Measurements from ENCODE around the gene HIVEP3. TPM values are rescaled to one million over a fixed set of nuclear protein-coding genes. Genes with fewer than 3 reads are reported as not detected.

Gene HIVEP3
- polyA plus RNA-seq, 1 donor (not counting 4 experiments of a cell fraction or from before 2014, with no cell fraction given) = 1.1 TPM

DNA sequence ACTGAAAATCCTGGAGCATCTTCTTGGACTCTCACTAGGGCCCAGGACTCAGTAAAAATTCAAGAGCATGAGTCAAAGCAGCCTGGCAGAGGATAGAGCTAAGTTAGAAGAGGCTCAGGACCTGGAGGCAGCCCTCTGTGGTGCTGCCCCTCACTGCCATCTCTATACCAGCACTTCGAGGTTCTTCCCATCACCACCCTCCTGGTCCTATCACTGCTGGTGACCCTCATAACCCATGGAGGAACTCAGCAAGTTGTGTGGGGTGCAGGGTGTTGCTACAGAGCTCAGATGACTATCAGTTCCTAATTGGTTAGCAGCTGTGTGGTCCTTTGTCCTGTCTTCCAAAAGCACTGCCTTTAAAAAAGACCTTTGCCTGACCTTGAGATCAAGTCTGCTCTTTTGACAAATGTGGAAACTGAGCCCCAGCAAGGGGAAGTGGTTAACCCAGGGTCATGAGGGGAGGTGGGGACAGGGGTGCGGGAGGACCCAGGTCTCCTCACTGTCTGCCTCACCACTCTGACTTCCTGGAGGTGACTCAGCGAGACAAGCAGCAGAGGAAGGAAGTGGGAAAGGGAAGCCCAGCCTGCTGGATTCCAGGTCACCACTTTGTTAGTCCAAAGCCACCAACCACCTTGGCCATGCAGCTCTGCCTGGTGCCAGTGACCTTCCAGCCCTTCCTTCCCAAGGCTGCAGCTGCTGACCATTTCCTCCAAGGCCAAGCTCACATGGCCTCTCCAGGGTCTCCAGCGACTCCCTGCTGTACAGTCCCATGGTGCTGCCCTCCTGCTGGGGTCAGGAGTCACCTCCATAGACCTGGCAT is 234.8 kb downstream of the HIVEP3 start:
- no peaks in the 10 kb centered on the region for H3K9me1 ChIP-seq (ENCODE audit: control insufficient read depth, extremely low read depth, insufficient read depth, low read length)
- no peak overlapping the region for H3K27ac ChIP-seq (ENCODE audit: control insufficient read depth, insufficient read depth, low read length)
- H4K20me1 ChIP-seq (ENCODE audit: control insufficient read depth, extremely low read depth, insufficient read depth, low read length) = no peaks in the 10 kb centered on the region
- FAIRE-seq (peak; percentile 89), DNase-seq (ENCODE audit: low read depth, low spot score) (no peak)
- peak overlapping the region; percentile 33 for H3K4me2 ChIP-seq (ENCODE audit: control insufficient read depth, extremely low read depth, insufficient read depth, low read depth, low read length)
- no peaks in the 10 kb centered on the region for H3K36me3 ChIP-seq (ENCODE audit: control insufficient read depth in 2 of 2, extremely low read depth in 1 of 2, insufficient read depth in 2 of 2, low read length in 2 of 2)
- H3K4me1 ChIP-seq (ENCODE audit: control insufficient read depth, extremely low read depth, insufficient read depth, low read length) = peaks cover 49% of the 10 kb centered on the region
- TF ChIP-seq, protein P1, sequence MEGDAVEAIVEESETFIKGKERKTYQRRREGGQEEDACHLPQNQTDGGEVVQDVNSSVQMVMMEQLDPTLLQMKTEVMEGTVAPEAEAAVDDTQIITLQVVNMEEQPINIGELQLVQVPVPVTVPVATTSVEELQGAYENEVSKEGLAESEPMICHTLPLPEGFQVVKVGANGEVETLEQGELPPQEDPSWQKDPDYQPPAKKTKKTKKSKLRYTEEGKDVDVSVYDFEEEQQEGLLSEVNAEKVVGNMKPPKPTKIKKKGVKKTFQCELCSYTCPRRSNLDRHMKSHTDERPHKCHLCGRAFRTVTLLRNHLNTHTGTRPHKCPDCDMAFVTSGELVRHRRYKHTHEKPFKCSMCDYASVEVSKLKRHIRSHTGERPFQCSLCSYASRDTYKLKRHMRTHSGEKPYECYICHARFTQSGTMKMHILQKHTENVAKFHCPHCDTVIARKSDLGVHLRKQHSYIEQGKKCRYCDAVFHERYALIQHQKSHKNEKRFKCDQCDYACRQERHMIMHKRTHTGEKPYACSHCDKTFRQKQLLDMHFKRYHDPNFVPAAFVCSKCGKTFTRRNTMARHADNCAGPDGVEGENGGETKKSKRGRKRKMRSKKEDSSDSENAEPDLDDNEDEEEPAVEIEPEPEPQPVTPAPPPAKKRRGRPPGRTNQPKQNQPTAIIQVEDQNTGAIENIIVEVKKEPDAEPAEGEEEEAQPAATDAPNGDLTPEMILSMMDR (optimal IDR thresholded peaks at IDR 0.05 in 1 of 3, IDR thresholded peaks at IDR 0.05 in 1 of 3, conservative IDR thresholded peaks at IDR 0.05 in 1 of 3; ENCODE audit: extremely low read depth in 1 of 3, insufficient read depth in 2 of 3, low read length in 3 of 3) = no peak
- no peak for TF ChIP-seq EZH2 (IDR thresholded peaks at IDR 0.05; ENCODE audit: low read length)
- no peak overlapping the region for H2AFZ ChIP-seq (ENCODE audit: control insufficient read depth, low read length)
- H3K27me3 ChIP-seq (ENCODE audit: control insufficient read depth, extremely low read depth, insufficient read depth, low read length) = no peaks in the 10 kb centered on the region
- no peaks in the 10 kb centered on the region for H3K9me3 ChIP-seq (ENCODE audit: control insufficient read depth, low read depth, low read length)
- no peaks in the 10 kb centered on the region for H3K79me2 ChIP-seq (ENCODE audit: control insufficient read depth, insufficient read depth, low read length)
- H3K4me3 ChIP-seq (ENCODE audit: control insufficient read depth in 2 of 3, extremely low read depth in 1 of 3, insufficient read depth in 2 of 3, low read depth in 1 of 3, low read length in 3 of 3) = no peak overlapping the region
- no peak overlapping the region for H3K9ac ChIP-seq (ENCODE audit: control insufficient read depth, extremely low read depth, insufficient read depth, low read length)
- dilution Hi-C loops (cut with MboI; ENCODE audit: extremely low pct_ligation_motif_present, low sequenced_read_pairs) = no loop called here

DNA sequence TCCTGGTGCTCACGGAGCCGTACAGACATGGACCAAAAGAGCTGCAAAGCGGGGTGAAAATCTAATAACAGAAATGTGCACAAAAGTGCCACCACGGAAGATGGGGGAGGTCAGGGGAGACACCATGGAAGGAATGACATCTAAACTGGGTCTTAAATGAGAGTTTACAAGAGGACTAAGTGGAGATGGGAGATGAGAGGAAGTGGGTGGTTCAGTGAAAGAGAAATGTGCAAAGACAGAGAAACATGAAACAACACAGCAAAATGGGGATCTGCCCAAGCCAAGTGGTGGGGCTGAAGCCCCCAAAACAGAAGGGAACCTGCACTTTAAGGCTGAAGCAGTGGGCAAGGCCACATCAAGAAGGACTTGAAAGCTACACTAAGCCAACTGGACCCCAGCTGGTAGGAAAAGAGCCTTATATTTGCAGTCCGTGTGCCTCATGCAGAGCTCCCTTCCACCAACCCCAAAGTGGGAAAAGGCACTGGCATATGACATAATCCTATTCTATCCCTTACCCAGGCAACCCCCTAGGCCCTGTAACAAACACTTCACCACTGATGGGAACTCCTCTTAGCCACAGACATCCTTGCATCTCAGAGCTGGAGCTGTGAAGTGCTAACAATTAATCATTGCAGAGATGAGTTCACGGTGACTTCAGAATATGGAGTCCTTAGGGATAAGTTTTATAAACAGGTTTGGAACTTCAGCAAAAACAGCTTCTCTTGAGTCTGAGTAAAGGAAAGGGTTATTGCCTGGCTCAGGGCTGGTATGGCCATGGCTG is 235.7 kb downstream of the HIVEP3 start:
- H3K27ac ChIP-seq (ENCODE audit: control insufficient read depth, insufficient read depth, low read length) = no peak overlapping the region
- no peaks in the 10 kb centered on the region for H3K9me1 ChIP-seq (ENCODE audit: control insufficient read depth, extremely low read depth, insufficient read depth, low read length)
- no peaks in the 10 kb centered on the region for H3K27me3 ChIP-seq (ENCODE audit: control insufficient read depth, extremely low read depth, insufficient read depth, low read length)
- no peaks in the 10 kb centered on the region for H3K79me2 ChIP-seq (ENCODE audit: control insufficient read depth, insufficient read depth, low read length)
- H2AFZ ChIP-seq (ENCODE audit: control insufficient read depth, low read length) = no peak overlapping the region
- no peak overlapping the region for H3K9ac ChIP-seq (ENCODE audit: control insufficient read depth, extremely low read depth, insufficient read depth, low read length)
- H3K4me1 ChIP-seq (ENCODE audit: control insufficient read depth, extremely low read depth, insufficient read depth, low read length) = peaks cover 58% of the 10 kb centered on the region
- no peak for TF ChIP-seq EZH2 (IDR thresholded peaks at IDR 0.05; ENCODE audit: low read length)
- TF ChIP-seq, protein P1 (optimal IDR thresholded peaks at IDR 0.05 in 1 of 3, IDR thresholded peaks at IDR 0.05 in 1 of 3, conservative IDR thresholded peaks at IDR 0.05 in 1 of 3; ENCODE audit: extremely low read depth in 1 of 3, insufficient read depth in 2 of 3, low read length in 3 of 3) = no peak
- H3K4me3 ChIP-seq (ENCODE audit: control insufficient read depth in 2 of 3, extremely low read depth in 1 of 3, insufficient read depth in 2 of 3, low read depth in 1 of 3, low read length in 3 of 3) = no peak overlapping the region
- FAIRE-seq (peak; percentile 56), DNase-seq (ENCODE audit: low read depth, low spot score) (no peak)
- no peaks in the 10 kb centered on the region for H3K9me3 ChIP-seq (ENCODE audit: control insufficient read depth, low read depth, low read length)
- H4K20me1 ChIP-seq (ENCODE audit: control insufficient read depth, extremely low read depth, insufficient read depth, low read length) = no peaks in the 10 kb centered on the region
- no peak overlapping the region for H3K4me2 ChIP-seq (ENCODE audit: control insufficient read depth, extremely low read depth, insufficient read depth, low read depth, low read length)
- dilution Hi-C loops (cut with MboI; ENCODE audit: extremely low pct_ligation_motif_present, low sequenced_read_pairs) = no loop called here
- no peaks in the 10 kb centered on the region for H3K36me3 ChIP-seq (ENCODE audit: control insufficient read depth in 2 of 2, extremely low read depth in 1 of 2, insufficient read depth in 2 of 2, low read length in 2 of 2)

Data from keratinocyte (primary cell).